HCT116 (cell line): ENCODE measurements around the gene FLRT1. TPM values are rescaled to one million over a fixed set of nuclear protein-coding genes. Genes with fewer than 3 reads are reported as not detected.

ENCODE experiments used
- ATAC-seq: fragments of 200-7000 bp; cut with Tn5 transposase; 2 replicates; pipeline ENCODE4 v1.9.1; 2020; ENCODE audit warnings: mild to moderate bottlenecking, moderate library complexity
- BruUV-seq: library from RNA; stranded (reverse); fragments of 400-500 nt; replicated peaks from 2 replicates; lab custom pipeline; 2021; lab: Mats Ljungman, UMichigan
- CTCF ChIA-PET: fragments of 300-600 bp; sonication (Branson Sonifier 250); formaldehyde crosslinking; loops from one replicate; lab custom pipeline; 2021; ENCODE audit warnings: antibody characterized with exemption; lab: Charles Lee
- POLR2A ChIA-PET: fragments of 300-600, 350-600 bp; sonication (Branson Sonifier 250); formaldehyde crosslinking; loops from one replicate; lab custom pipeline; 2021; ENCODE audit warnings: antibody characterized with exemption; lab: Charles Lee
- RAD21 ChIA-PET, 2 experiments: fragments of 300-600 bp; sonication (Branson Sonifier 250); formaldehyde crosslinking; loops; one replicate each; lab custom pipeline; 2023; ENCODE audit warnings: low total read pairs in 2 of 2; ENCODE audit not compliant: uncharacterized antibody in 2 of 2, unreplicated experiment in 2 of 2, low non-redundant PET in 1 of 2; lab: Charles Lee
- DNase-seq: peaks from one replicate; pipeline ENCODE4 v3.0.0-alpha.2; 2010; ENCODE audit warnings: low read depth, low spot score
- H2AFZ ChIP-seq: fragments of 200-600 bp; shearing (Covaris generic), sonication (generic); 2 replicates; pipeline ENCODE4 v1.6.1; 2017; ENCODE audit warnings: low read depth, mixed run types, mixed read lengths, antibody characterized with exemption, low read length; ENCODE audit not compliant: poor library complexity, severe bottlenecking
- H3K27ac ChIP-seq: 2 replicates; pipeline ENCODE4 v1.5.1; 2012; ENCODE audit warnings: low read depth, low read length
- H3K27me3 ChIP-seq: fragments of 200-600 bp; sonication (generic); 2 replicates; pipeline ENCODE4 v1.6.1; 2016; ENCODE audit warnings: mixed run types, low read length, mixed read lengths; ENCODE audit not compliant: insufficient read depth
- H3K36me3 ChIP-seq, 2 experiments: fragments of 200-500 bp in 1 of 2; fragments of 200-600 bp in 1 of 2; sonication (Bioruptor generic) in 1 of 2; sonication (generic) in 1 of 2; 2 replicates each; pipeline versions ENCODE4 v1.5.1 to v1.6.1; 2014 to 2016; ENCODE audit warnings: low read length in 2 of 2, inconsistent platforms in 1 of 2, mixed read lengths in 1 of 2, mixed run types in 1 of 2; ENCODE audit not compliant: insufficient read depth in 2 of 2, control insufficient read depth in 1 of 2
- H3K4me1 ChIP-seq, 2 experiments: fragments of 200-600 bp in 1 of 2; sonication (generic) in 1 of 2; 2 replicates each; pipeline versions ENCODE4 v1.5.1 to v1.6.1; 2012 to 2017; ENCODE audit warnings: low read length in 2 of 2, inconsistent platforms in 1 of 2, mild to moderate bottlenecking in 1 of 2, mixed read lengths in 1 of 2, mixed run types in 1 of 2, moderate library complexity in 1 of 2; ENCODE audit not compliant: insufficient read depth in 2 of 2, control insufficient read depth in 1 of 2
- H3K4me2 ChIP-seq: fragments of 200-600 bp; sonication (generic); 2 replicates; pipeline ENCODE4 v1.6.1; 2017; ENCODE audit warnings: mixed run types, low read length, mixed read lengths
- H3K4me3 ChIP-seq, 2 experiments: fragments of 200-600 bp in 1 of 2; sonication (generic) in 1 of 2; replicated peaks in 1 of 2; 2 replicates each; pipeline ENCODE4 v1.5.1; 2011 to 2016; ENCODE audit warnings: low read length in 2 of 2, control low read depth in 1 of 2, low read depth in 1 of 2, mild to moderate bottlenecking in 1 of 2, mixed read lengths in 1 of 2, mixed run types in 1 of 2
- H3K79me2 ChIP-seq: fragments of 200-600 bp; sonication (generic); 2 replicates; pipeline ENCODE4 v1.6.1; 2017; ENCODE audit warnings: mild to moderate bottlenecking, mixed run types, low read length, moderate library complexity, mixed read lengths; ENCODE audit not compliant: insufficient read depth
- H3K9ac ChIP-seq: fragments of 200-600 bp; sonication (generic); 2 replicates; pipeline ENCODE4 v1.6.1; 2016; ENCODE audit warnings: low read length, mixed read lengths
- H3K9me2 ChIP-seq: fragments of 200-600 bp; sonication (generic), shearing (Covaris generic); 2 replicates; pipeline ENCODE4 v1.6.1; 2017; ENCODE audit warnings: mixed run types, mild to moderate bottlenecking, moderate library complexity; ENCODE audit not compliant: insufficient read depth
- H3K9me3 ChIP-seq, 2 experiments: fragments of 200-500 bp in 1 of 2; fragments of 200-600 bp in 1 of 2; sonication (Bioruptor generic) in 1 of 2; sonication (generic) in 1 of 2; 2 replicates each; pipeline ENCODE4 v1.6.1; 2014 to 2017; ENCODE audit warnings: low read length in 2 of 2, mixed read lengths in 2 of 2, inconsistent platforms in 1 of 2, low read depth in 1 of 2, mild to moderate bottlenecking in 1 of 2, mixed run types in 1 of 2, moderate library complexity in 1 of 2; ENCODE audit not compliant: control insufficient read depth in 1 of 2, insufficient read depth in 1 of 2
- H4K20me1 ChIP-seq: fragments of 200-600 bp; sonication (generic), shearing (Covaris generic); 2 replicates; pipeline ENCODE4 v1.6.1; 2017; ENCODE audit warnings: mixed run types, mild to moderate bottlenecking, moderate library complexity; ENCODE audit not compliant: insufficient read depth
- CEBPB ChIP-seq: IDR thresholded peaks from 2 replicates; pipeline ENCODE4 v1.6.1; 2012; ENCODE audit warnings: low read depth
- CTCF ChIP-seq, 3 experiments: fragments of 200-600 bp in 1 of 3; sonication (generic) in 1 of 3; IDR thresholded peaks in 2 of 3; conservative IDR thresholded peaks in 1 of 3; 2 replicates each; pipeline ENCODE4 v1.5.1; 2012 to 2017; ENCODE audit warnings: low read depth in 2 of 3, low read length in 2 of 3, antibody characterized with exemption in 1 of 3, borderline replicate concordance in 1 of 3, control low read depth in 1 of 3, mild to moderate bottlenecking in 1 of 3, mixed read lengths in 1 of 3, mixed run types in 1 of 3, moderate library complexity in 1 of 3; ENCODE audit not compliant: insufficient read depth in 1 of 3
- EGR1 ChIP-seq: IDR thresholded peaks from 2 replicates; pipeline ENCODE4 v1.6.1; 2012; ENCODE audit warnings: low read depth
- FOSL1 ChIP-seq: IDR thresholded peaks from 2 replicates; pipeline ENCODE4 v1.6.1; 2012; ENCODE audit warnings: low read depth
- POLR2AphosphoS5 ChIP-seq: IDR thresholded peaks from 2 replicates; pipeline ENCODE4 v1.6.1; 2011; ENCODE audit warnings: mild to moderate bottlenecking, low read depth, low read length, moderate library complexity
- RAD21 ChIP-seq: IDR thresholded peaks from 2 replicates; pipeline ENCODE4 v1.6.1; 2012; ENCODE audit warnings: low read depth, mild to moderate bottlenecking
- ZBTB33 ChIP-seq: IDR thresholded peaks from 2 replicates; pipeline ENCODE4 v1.6.1; 2011; ENCODE audit warnings: mild to moderate bottlenecking, low read length, moderate library complexity; ENCODE audit not compliant: insufficient replicate concordance; ENCODE audit errors: extremely low read depth
- ZFX ChIP-seq: fragments of 450-650 bp; IDR thresholded peaks from 2 replicates; pipeline ENCODE4 v1.6.1; 2017
- intact Hi-C: fragments of 100-400 bp; cut with micrococcal nuclease; formaldehyde crosslinking; loops from 2 replicates; pipeline ENCODE4 v1.10.0; 2022
- total RNA-seq: library from RNA; stranded (reverse); gene quantifications from one replicate; pipeline ENCODE4 v1.2.1, GENCODE V29; 2021; ENCODE audit not compliant: unreplicated experiment

The FLRT1 gene
- total RNA-seq, 1 experiment from 2014 or later = 0.15 TPM

- no peak for TF ChIP-seq RAD21
- TF ChIP-seq CEBPB = no peak
- TF ChIP-seq FOSL1 = no peak
- no peak for TF ChIP-seq CTCF (IDR thresholded peaks at IDR 0.05 in 2 of 3, conservative IDR thresholded peaks at IDR 0.05 in 1 of 3; ENCODE audit: borderline replicate concordance in 1 of 3, insufficient read depth in 1 of 3, low read depth in 2 of 3, low read length in 2 of 3)
- no peak for TF ChIP-seq ZBTB33
- TF ChIP-seq ZFX = no peak
- TF ChIP-seq EGR1 = no peak
These were observed 31.7 kb upstream of the FLRT1 start (continued) for GRCh38 chr11:64003807-64004589.

DNA sequence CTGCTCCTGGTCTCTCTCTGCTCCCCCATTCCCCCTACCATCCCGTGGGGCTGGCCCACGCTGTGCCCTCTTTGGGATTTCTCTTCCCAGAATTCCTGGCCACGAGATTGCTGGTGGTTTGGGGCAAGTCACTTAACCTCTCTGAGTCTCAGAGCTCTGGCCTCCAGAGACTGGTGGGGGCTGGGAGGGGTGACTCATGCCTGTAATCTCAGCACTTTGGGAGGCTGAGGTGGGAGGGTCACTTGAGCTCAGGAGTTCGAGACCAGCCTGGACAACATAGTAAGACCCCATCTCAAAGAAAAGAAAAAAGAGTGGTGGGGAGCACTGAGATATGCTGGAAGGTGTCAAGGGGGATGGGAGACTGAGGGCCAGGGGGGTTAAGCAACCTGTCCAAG, 31.1 kb upstream of the FLRT1 start:
- Histone ChIP-seq H3K9ac (no peak overlapping the region), H2AFZ (no peak overlapping the region), H3K9me2 (no peaks in the 10 kb centered on the region), H3K4me3 (no peak overlapping the region), H3K79me2 (0 out of 2 replicates have a peak, but pooled peaks cover 3% of the 10 kb centered on the region), H3K27me3 (no peaks in the 10 kb centered on the region), H3K27ac (no peak overlapping the region), H4K20me1 (no peaks in the 10 kb centered on the region), H3K4me1 (peaks cover 18 to 37% of the 10 kb centered on the region in 2 experiments), H3K9me3 (no peaks in the 10 kb centered on the region), H3K36me3 (0 out of 4 replicates have a peak, but pooled peaks cover 0 to 6% of the 10 kb centered on the region in 2 experiments), H3K4me2 (no peak overlapping the region)
- BruUV-seq = no TSS peak
- intact Hi-C loops = loop anchor here (10.0 kb wide), 1 partner anchor 140 kb away; no protein-coding TSS in a partner anchor
- RAD21 ChIA-PET = no interaction called here
- CTCF ChIA-PET = no interaction called here
- ATAC-seq (no peak), DNase-seq (no peak)
- POLR2A ChIA-PET = no interaction called here
- TF ChIP-seq ZFX = no peak
- no peak for TF ChIP-seq FOSL1
- TF ChIP-seq POLR2AphosphoS5 = no peak
